A673 (cell line): ENCODE data around the gene MAP3K21.

ENCODE experiments used
- CTCF ChIP-seq: fragments of 300-800, 200-600 bp; sonication (generic); conservative IDR thresholded peaks from 2 replicates; pipeline ENCODE4 v1.5.1; 2017; ENCODE audit warnings: low read depth, mild to moderate bottlenecking, antibody characterized with exemption, low read length, moderate library complexity, mixed read lengths
- EZH2 ChIP-seq: fragments of 200-600 bp; sonication (generic); IDR thresholded peaks from 2 replicates; pipeline ENCODE4 v1.6.1; 2017; ENCODE audit warnings: borderline replicate concordance, low read depth, mild to moderate bottlenecking, mixed read lengths, antibody characterized with exemption, low read length; ENCODE audit not compliant: poor library complexity, severe bottlenecking

GRCh38 chr1:233366575-233366974 is 39.1 kb downstream of the MAP3K21 start:
- TF ChIP-seq CTCF (no peak), EZH2 (no peak)
